LNCAP (cell line): ENCODE data around the gene FAM78A.

Experiments
- TF ChIP-seq, protein P1 (sequence below): fragments of 450-650 bp; IDR thresholded peaks from 2 replicates; pipeline ENCODE4 v1.5.1; 2017; ENCODE audit warnings: mild to moderate bottlenecking

Gene FAM78A

DNA sequence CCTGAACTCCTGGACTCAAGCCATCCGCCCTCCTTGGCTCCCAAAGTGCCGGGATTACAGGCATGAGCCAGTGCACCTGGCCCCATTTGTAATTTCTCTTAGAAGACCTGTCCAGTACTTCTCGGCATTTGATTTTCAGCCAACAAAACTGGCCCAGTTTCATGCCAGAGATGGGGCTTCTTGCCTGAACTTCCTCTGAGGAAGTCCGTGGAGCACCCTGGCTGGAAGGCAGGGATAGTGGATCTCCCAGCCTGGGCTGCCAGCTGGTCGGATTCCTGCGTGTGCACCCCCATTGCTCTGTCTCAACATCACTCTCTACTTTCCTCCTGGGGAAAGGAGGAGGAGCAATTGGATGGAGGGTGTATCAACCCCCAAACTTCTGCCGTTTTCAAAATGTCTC lies 39.0 kb downstream of the FAM78A start:
- TF ChIP-seq, protein P1, sequence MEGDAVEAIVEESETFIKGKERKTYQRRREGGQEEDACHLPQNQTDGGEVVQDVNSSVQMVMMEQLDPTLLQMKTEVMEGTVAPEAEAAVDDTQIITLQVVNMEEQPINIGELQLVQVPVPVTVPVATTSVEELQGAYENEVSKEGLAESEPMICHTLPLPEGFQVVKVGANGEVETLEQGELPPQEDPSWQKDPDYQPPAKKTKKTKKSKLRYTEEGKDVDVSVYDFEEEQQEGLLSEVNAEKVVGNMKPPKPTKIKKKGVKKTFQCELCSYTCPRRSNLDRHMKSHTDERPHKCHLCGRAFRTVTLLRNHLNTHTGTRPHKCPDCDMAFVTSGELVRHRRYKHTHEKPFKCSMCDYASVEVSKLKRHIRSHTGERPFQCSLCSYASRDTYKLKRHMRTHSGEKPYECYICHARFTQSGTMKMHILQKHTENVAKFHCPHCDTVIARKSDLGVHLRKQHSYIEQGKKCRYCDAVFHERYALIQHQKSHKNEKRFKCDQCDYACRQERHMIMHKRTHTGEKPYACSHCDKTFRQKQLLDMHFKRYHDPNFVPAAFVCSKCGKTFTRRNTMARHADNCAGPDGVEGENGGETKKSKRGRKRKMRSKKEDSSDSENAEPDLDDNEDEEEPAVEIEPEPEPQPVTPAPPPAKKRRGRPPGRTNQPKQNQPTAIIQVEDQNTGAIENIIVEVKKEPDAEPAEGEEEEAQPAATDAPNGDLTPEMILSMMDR: no peak

DNA sequence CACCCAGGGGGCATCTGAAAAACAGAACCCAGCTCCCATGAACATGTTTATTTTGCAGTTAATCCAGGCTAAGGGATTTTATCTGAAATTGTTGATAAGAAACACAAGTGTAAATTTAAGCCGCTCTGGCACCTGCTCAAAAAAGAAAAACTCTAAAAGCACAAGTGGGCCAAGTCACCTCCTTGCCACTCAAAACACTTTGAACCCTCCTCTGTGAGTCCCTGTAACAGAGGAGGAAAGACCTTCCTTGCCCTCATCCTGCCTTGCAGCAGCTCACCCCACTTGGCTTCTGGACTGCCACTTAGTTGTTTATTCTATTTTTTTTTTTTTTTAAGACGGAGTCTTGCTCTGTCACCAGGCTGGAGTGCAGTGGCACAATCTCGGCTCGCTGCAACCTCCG lies 39.5 kb downstream of the FAM78A start:
- TF ChIP-seq, protein P1: no peak

DNA sequence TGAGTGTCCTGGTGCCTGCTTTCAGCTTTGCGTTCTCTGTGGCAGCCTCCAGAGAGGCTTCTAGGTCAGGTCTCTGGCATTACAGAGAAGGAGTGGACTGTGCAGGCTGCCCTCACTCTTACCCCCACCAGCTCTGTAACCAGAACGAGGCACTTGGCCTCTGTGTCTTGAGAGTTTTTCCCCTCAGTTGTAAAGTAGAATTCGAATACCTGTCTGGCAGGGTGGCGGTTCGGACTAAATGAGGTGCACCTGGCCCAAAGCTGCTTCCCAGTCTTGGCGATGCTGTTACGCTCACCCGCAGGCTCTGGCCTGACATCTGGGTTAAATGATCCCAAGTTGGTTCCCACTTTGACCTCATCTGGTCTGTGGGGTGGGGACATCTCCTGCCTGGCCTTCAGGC lies 40.1 kb downstream of the FAM78A start:
- TF ChIP-seq, protein P1: no peak

DNA sequence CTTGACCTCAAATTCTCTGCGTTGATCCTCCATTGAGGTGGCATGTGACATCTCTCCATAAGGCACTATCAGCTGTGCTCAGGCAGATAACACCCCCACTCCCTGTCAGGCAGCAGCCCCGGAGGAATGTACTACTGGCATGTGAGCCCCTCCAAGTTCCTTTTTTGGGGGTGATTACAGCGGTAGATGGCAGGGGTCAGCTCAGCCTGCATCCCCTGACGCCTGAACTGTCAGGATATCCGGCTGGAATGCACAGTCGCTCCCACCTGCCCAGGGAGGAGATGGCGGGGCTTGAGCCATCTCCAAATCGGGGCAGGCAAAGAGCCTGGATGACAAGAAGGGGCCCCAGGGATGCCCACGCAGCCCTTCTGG lies 40.8 kb downstream of the FAM78A start:
- TF ChIP-seq, protein P1: no peak

DNA sequence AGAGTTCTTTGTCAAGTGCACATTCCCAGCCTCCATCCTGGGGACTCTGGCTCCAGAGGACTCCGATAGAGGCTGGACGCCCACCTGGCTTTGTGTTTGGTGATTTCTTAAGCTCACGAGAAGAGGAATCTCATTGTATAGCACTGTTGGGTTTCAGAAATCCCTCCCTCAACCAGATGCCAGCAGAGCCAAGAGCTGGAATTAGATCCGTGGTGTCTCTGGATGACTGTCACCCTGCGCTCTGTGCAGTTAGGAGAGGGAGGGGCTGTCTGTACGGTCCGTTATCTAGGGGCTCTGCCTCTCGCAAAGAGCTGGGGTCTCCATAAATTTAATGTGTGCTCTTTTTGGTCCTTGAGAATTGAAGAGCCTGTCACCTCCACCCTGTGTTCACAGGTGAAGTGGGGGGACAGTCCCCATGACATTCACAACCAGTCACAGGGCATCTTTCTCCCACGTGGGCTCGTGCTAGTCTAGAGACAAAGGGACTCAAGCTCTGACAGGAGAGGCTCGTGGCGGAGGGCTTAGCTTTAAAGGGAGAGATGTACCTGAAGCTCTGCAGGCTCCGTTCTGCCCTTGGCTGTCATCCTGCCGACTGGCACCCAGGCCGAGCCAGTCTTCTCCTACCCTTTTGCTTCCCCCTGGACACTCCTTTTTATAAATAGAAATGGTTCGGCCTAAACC lies 41.4 kb downstream of the FAM78A start:
- TF ChIP-seq, protein P1: no peak

DNA sequence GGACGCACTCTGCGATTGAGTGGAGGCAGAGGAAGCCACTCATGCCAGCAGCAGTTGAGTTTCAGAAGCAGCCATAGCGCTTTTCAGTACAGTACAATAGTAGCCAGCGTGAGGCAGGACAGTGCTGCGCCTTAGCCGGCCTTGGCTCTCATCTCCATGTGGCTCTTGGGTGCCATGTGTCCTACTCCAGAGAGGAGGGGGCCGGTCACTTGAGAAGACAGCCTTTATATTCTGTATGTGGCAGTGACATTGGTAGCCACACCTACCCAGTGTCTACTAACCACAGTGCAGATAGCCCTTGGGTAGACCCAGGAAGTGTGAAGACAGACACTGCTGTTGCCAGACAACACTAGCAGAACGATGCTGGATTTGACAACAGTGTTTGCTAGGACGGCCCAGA lies 42.3 kb downstream of the FAM78A start:
- TF ChIP-seq, protein P1: no peak

DNA sequence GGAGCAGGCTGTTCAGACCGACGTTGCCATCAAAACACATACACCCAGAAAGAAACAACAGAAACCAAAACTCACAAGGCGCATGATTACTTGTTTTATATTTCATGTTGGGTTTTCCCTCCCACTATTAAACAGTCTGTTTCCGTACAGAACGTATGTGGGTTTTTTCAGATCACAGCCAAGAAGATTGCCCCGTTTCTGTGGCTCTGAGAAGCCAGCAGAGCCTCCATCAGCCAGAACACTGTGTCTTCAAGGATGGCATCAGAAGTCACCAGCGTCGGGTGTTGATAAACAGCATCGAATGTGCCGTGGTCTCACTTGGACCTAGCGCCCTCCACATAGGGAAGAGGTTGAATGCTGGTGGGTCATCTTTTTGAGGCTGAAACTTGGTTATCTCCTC lies 42.8 kb downstream of the FAM78A start:
- TF ChIP-seq, protein P1: no peak

DNA sequence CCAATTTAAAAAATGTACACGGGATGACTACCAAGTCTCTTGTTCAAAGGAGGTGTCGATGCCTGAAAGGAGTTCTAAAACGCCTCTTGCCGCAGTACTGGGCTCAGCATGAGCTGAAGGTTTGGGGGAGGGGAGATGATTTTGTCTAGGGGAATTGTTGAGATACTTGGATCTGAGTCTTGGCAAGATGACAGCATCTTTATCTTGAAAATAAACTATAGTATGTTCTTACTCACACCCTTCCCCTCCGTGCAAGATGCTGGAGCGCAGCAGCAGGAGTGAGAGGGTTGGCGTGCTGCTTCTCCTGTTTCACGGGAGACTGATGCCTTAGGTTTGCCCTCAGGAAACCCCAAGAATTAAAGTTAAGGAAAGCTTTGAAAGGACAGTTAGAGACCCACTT lies 47.3 kb downstream of the FAM78A start:
- TF ChIP-seq, protein P1: no peak
